GM10266 (cell line): ENCODE measurements around the gene CCDC68.

Experiments used
- DNase-seq: peaks from one replicate; pipeline ENCODE4 v3.0.0; 2012; ENCODE audit errors: extremely low spot score
- TF ChIP-seq, protein P1 (sequence below): IDR thresholded peaks from 2 replicates; pipeline ENCODE4 v1.5.1; 2012; ENCODE audit warnings: mild to moderate bottlenecking, low read depth; ENCODE audit not compliant: control insufficient read depth, insufficient read depth; ENCODE audit errors: missing control alignments

CCDC68 gene

DNA sequence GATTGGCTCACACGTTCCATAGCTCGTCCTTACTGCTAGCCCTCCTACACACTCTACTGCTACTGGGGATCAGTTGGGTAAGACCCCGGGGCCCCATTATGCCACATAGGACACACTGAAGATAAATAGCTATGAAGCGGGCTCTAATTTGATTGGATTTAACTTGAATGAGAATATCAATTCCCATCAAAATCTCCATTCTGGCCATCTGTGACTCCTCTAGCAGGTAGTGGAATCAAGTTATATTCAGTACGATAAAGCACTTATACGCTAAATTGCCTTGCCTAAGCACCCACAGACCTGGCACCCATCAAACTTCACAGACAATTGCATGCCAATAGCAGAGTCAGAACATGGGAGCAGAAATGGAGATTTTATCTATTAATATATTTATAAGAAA lies 39.8 kb downstream of the CCDC68 start:
- no peak for DNase-seq
- TF ChIP-seq, protein P1, sequence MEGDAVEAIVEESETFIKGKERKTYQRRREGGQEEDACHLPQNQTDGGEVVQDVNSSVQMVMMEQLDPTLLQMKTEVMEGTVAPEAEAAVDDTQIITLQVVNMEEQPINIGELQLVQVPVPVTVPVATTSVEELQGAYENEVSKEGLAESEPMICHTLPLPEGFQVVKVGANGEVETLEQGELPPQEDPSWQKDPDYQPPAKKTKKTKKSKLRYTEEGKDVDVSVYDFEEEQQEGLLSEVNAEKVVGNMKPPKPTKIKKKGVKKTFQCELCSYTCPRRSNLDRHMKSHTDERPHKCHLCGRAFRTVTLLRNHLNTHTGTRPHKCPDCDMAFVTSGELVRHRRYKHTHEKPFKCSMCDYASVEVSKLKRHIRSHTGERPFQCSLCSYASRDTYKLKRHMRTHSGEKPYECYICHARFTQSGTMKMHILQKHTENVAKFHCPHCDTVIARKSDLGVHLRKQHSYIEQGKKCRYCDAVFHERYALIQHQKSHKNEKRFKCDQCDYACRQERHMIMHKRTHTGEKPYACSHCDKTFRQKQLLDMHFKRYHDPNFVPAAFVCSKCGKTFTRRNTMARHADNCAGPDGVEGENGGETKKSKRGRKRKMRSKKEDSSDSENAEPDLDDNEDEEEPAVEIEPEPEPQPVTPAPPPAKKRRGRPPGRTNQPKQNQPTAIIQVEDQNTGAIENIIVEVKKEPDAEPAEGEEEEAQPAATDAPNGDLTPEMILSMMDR: no peak

DNA sequence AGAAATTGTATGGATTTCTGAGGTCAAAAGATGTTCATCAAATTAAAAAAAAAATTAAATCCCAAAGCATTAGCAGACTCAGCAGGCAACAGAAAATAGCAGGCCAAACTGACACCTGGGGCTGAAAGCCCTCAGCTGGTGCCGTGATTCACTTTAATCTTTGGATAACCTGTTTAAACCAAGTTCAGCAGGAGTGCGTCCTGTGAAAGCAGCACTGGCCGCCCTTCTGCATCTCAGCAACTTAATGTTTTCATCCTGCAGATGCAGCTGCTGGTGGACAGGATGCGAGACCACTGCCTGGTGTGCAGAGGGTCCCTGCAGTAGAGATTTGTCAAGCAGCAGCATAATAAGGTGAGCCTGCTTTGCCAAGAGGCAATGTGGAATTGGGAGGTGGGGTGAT lies 41.2 kb downstream of the CCDC68 start:
- no peak for DNase-seq
- TF ChIP-seq, protein P1: no peak

DNA sequence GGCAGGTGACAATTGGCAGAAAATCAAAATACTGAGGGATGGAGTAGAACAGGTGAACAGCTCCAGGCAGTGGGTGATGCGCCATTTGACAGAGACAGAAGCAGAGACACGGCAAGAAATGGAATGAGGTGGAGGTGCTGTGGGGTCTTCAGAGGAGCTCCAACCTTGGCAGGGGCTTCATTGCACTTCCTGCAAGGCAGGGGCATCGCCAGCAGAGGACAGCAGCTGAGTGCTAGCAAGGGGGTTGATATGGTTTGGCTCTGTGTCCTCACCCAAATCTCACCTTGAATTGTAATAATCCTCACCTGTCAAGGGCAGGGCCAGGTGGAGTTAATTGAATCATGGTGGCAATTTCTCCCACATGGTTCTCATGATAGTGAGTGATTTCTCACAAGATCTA lies 42.8 kb downstream of the CCDC68 start:
- TF ChIP-seq, protein P1: peak; percentile 12
- no peak for DNase-seq

DNA sequence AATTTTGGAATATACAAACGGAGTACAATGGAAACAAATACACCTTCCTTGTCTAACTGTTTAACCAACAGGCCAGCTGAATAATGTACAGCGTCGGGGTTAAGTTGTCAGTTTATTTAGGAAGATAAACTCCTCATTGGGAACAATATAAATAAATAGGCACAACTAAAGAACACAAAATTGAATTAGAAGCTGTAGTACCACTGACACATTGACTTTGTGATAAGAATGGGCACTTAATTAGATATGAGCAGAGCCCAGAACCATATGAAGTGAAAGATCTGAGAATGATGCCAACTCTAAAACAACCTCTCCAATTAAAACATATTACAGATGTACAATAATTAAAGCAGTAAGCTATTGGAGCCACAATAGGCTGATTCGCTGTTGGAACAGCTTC lies 44.4 kb downstream of the CCDC68 start:
- TF ChIP-seq, protein P1: no peak
- DNase-seq: no peak

DNA sequence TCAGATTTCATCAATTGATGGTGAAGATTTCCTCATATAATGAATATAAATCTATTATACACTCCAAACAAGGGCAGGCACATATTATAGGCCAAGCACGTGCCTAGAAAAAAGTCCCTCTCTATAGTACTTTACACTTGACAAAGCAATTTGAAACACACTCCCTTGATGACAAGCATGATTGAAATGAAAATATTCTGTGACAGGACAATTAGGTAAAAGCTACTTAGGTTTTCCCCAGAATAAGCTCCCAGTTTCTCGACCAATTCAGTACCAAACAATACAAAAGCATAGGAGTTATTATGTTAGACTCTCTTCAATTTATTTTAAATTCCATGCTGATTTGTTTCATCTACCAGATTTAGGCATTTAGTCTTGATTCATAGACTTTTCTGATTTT lies 47.7 kb downstream of the CCDC68 start:
- DNase-seq: no peak
- TF ChIP-seq, protein P1: no peak

DNA sequence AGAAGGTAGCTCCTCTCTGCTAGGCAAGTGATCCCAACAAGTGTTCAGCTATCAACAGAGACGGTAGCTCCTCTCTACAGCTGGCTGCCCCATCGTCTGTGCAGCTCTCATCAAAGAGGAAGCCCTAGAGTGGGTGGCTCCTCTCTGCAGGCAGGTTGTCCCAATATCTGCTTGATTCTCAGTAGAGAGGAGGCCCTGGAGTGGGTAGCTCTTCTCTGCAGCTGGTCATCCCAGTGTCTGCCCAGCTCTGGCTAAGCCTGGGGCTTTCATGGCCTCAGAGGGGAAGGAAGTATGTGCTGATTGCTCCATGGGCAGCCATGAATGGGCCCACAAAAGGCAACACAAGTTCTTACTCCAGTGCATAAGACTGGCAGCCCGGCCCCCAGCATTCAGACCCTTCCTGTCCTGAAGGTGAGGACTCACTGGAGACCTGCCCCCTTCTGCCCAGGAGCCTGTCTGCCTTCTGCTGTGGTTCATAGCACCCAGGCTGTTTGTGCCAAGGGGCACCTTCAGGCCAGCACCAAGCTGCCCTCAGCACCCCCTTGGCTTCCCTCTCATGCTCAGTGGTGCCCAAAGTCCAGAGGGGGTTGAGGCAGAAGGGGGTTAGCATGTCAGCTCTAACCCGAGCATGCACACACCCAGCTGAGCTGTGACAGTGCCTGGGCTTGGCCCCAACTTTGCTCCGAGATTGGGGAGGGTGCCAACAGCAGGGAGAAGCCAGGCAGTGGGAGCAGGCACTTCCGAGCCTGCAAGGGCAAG lies 48.9 kb downstream of the CCDC68 start:
- DNase-seq: no peak
- TF ChIP-seq, protein P1: no peak

DNA sequence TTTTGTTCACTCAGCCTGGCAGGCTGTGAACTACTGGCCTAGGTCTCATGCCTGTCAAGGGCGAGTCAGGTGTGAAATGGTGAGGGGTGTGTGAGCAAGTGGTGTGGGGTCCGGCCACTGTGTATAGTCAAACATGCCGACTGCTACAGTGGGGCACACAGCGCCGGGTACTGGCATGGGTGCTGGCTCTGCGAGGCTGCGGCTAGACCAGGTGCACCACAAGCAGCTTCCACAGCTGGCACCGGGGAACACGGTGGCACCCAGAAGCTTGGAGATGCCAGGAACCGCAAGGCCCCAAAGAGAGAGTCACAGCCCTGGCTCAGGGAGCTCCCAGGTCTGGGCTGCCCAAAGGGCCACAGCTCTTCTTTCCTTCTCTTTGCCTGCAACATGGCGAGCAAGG lies 49.7 kb downstream of the CCDC68 start:
- TF ChIP-seq, protein P1: no peak

More for the DNA sequence above, 49.7 kb downstream of the CCDC68 start:
- DNase-seq: no peak
